SK-N-SH (cell line): ENCODE data around the gene CENPQ. TPM values are rescaled to one million over a fixed set of nuclear protein-coding genes. Genes with fewer than 3 reads are reported as not detected.

Source experiments
- CTCF ChIA-PET: fragments of 300-600, 350-600 bp; formaldehyde crosslinking; extraction: SDS; loops from one replicate; lab custom pipeline; 2021; lab: Yijun Ruan, JAX
- POLR2A ChIA-PET: fragments of 350-600 bp; sonication (Branson Sonifier 250); formaldehyde crosslinking; extraction: SDS; loops from one replicate; lab custom pipeline; 2020; ENCODE audit warnings: antibody characterized with exemption, inconsistent platforms; lab: Yijun Ruan, JAX
- DNase-seq: peaks from one replicate; pipeline ENCODE4 v3.0.0; 2012
- H2AFZ ChIP-seq: fragments of 200-600 bp; sonication (generic); 2 replicates; pipeline ENCODE4 v1.8.1; 2016; ENCODE audit warnings: antibody characterized with exemption, mild to moderate bottlenecking, low read depth
- H3F3A ChIP-seq: fragments of 200-600 bp; sonication (generic); replicated peaks from 2 replicates; pipeline ENCODE3; 2016; ENCODE audit warnings: antibody characterized with exemption, mild to moderate bottlenecking; ENCODE audit not compliant: insufficient read depth
- H3K27ac ChIP-seq, 2 experiments: fragments of 200-500 bp in 1 of 2; fragments of 200-600 bp in 1 of 2; sonication (Bioruptor generic) in 1 of 2; sonication (generic), shearing (Covaris generic) in 1 of 2; 2 replicates each; pipeline versions ENCODE4 v1.5.1 to v1.6.1; 2014 to 2016; ENCODE audit warnings: low read depth in 2 of 2, inconsistent platforms in 1 of 2, low read length in 1 of 2, mild to moderate bottlenecking in 1 of 2, mixed read lengths in 1 of 2
- H3K27me3 ChIP-seq: fragments of 200-600 bp; sonication (generic), shearing (Covaris generic); 2 replicates; pipeline ENCODE4 v1.6.1; 2016; ENCODE audit warnings: mixed run types; ENCODE audit not compliant: insufficient read depth
- H3K36me3 ChIP-seq, 2 experiments: fragments of 200-500 bp in 1 of 2; fragments of 200-600 bp in 1 of 2; sonication (Bioruptor generic) in 1 of 2; sonication (generic) in 1 of 2; replicated peaks in 1 of 2; 2 replicates each; pipeline versions ENCODE3 to v1.5.1; 2014 to 2016; ENCODE audit warnings: low read length in 1 of 2, mild to moderate bottlenecking in 1 of 2; ENCODE audit not compliant: insufficient read depth in 2 of 2, control insufficient read depth in 1 of 2
- H3K4me1 ChIP-seq, 2 experiments: fragments of 200-500 bp in 1 of 2; fragments of 200-600 bp in 1 of 2; sonication (Bioruptor generic) in 1 of 2; sonication (generic), shearing (Covaris generic) in 1 of 2; 2 replicates each; pipeline versions ENCODE4 v1.5.1 to v1.6.1; 2014 to 2016; ENCODE audit warnings: low read depth in 1 of 2, low read length in 1 of 2, mixed run types in 1 of 2; ENCODE audit not compliant: insufficient read depth in 2 of 2, control insufficient read depth in 1 of 2
- H3K4me2 ChIP-seq: fragments of 200-600 bp; sonication (generic), shearing (Covaris generic); 2 replicates; pipeline ENCODE4 v1.6.1; 2017; ENCODE audit warnings: mixed run types
- H3K4me3 ChIP-seq, 2 experiments: fragments of 200-500 bp in 1 of 2; fragments of 200-600 bp in 1 of 2; sonication (Bioruptor generic) in 1 of 2; sonication (generic), shearing (Covaris generic) in 1 of 2; 2 replicates each; pipeline versions ENCODE4 v1.5.1 to v1.8.1; 2014 to 2016; ENCODE audit warnings: low read depth in 2 of 2, inconsistent platforms in 1 of 2, low read length in 1 of 2, mild to moderate bottlenecking in 1 of 2, mixed read lengths in 1 of 2, moderate library complexity in 1 of 2
- H3K79me2 ChIP-seq: fragments of 200-600 bp; sonication (generic); 2 replicates; pipeline ENCODE4 v1.8.1; 2017; ENCODE audit warnings: mild to moderate bottlenecking; ENCODE audit not compliant: insufficient read depth
- H3K9ac ChIP-seq: fragments of 200-600 bp; sonication (generic); 2 replicates; pipeline ENCODE4 v1.6.1; 2017; ENCODE audit warnings: mixed run types
- H3K9me2 ChIP-seq: fragments of 200-600 bp; sonication (generic); 2 replicates; pipeline ENCODE4 v1.6.1; 2017; ENCODE audit warnings: mixed run types
- H3K9me3 ChIP-seq: fragments of 200-600 bp; sonication (generic); 2 replicates; pipeline ENCODE4 v1.6.1; 2017; ENCODE audit warnings: mixed run types, mild to moderate bottlenecking, moderate library complexity
- H4K20me1 ChIP-seq: fragments of 200-600 bp; sonication (generic); 2 replicates; pipeline ENCODE4 v1.6.1; 2017; ENCODE audit warnings: mild to moderate bottlenecking, mixed run types; ENCODE audit not compliant: insufficient read depth
- CHD2 ChIP-seq: fragments of 150-350 bp; IDR thresholded peaks from 2 replicates; pipeline ENCODE4 v1.6.1; 2018; ENCODE audit warnings: low read length; ENCODE audit not compliant: partially characterized antibody
- EP300 ChIP-seq, 2 experiments: IDR thresholded peaks; 2 replicates each; pipeline versions ENCODE4 v1.4.0 to v1.6.1; 2012; ENCODE audit warnings: borderline replicate concordance in 1 of 2, low read depth in 1 of 2, low read length in 1 of 2
- EZH2phosphoT487 ChIP-seq: fragments of 200-600 bp; sonication (generic); IDR thresholded peaks from 2 replicates; pipeline ENCODE4 v1.6.1; 2017; ENCODE audit warnings: low read depth, mixed run types, mild to moderate bottlenecking, antibody characterized with exemption, moderate library complexity, borderline replicate concordance
- FOSL2 ChIP-seq: IDR thresholded peaks from 2 replicates; pipeline ENCODE4 v1.4.0; 2012; ENCODE audit warnings: low read depth, mild to moderate bottlenecking, moderate library complexity, borderline replicate concordance
- GABPA ChIP-seq: IDR thresholded peaks from 2 replicates; pipeline ENCODE4 v1.4.0; 2012; ENCODE audit warnings: low read depth, mild to moderate bottlenecking
- MEF2A ChIP-seq: IDR thresholded peaks from 2 replicates; pipeline ENCODE4 v1.4.0; 2012; ENCODE audit warnings: low read depth, borderline replicate concordance
- MXI1 ChIP-seq: IDR thresholded peaks from 2 replicates; pipeline ENCODE4 v1.6.1; 2012; ENCODE audit warnings: mild to moderate bottlenecking, low read depth, low read length, improper control_type of control experiment
- NFIC ChIP-seq: IDR thresholded peaks from 2 replicates; pipeline ENCODE4 v1.4.0; 2012; ENCODE audit warnings: borderline replicate concordance
- NRF1 ChIP-seq: IDR thresholded peaks from 2 replicates; pipeline ENCODE4 v1.6.1; 2012; ENCODE audit warnings: low read depth, mild to moderate bottlenecking, low read length
- RAD21 ChIP-seq: IDR thresholded peaks from 2 replicates; pipeline ENCODE4 v1.6.1; 2012; ENCODE audit warnings: mild to moderate bottlenecking, low read length
- RCOR1 ChIP-seq: fragments of 150-350 bp; IDR thresholded peaks from 2 replicates; pipeline ENCODE4 v1.6.1; 2017; ENCODE audit warnings: antibody characterized with exemption, low read length
- RFX5 ChIP-seq: IDR thresholded peaks from 2 replicates; pipeline ENCODE4 v1.6.1; 2012; ENCODE audit warnings: mild to moderate bottlenecking, improper control_type of control experiment, low read length
- RXRA ChIP-seq: IDR thresholded peaks from 2 replicates; pipeline ENCODE4 v1.4.0; 2012; ENCODE audit warnings: low read depth, mild to moderate bottlenecking, borderline replicate concordance
- SMC3 ChIP-seq: IDR thresholded peaks from 2 replicates; pipeline ENCODE4 v1.6.1; 2012; ENCODE audit warnings: low read depth, low read length, improper control_type of control experiment
- TAF1 ChIP-seq: IDR thresholded peaks from 2 replicates; pipeline ENCODE4 v1.6.1; 2012; ENCODE audit warnings: low read depth, mild to moderate bottlenecking, low read length, moderate library complexity, borderline replicate concordance
- TCF12 ChIP-seq: IDR thresholded peaks from 2 replicates; pipeline ENCODE4 v1.4.0; 2012
- TEAD4 ChIP-seq: IDR thresholded peaks from 2 replicates; pipeline ENCODE4 v1.4.0; 2012; ENCODE audit warnings: mild to moderate bottlenecking, borderline replicate concordance; ENCODE audit not compliant: insufficient read depth
- YY1 ChIP-seq: IDR thresholded peaks from 2 replicates; pipeline ENCODE4 v1.4.0; 2012; ENCODE audit warnings: low read depth, mild to moderate bottlenecking
- WGBS: methylation state at CpG from one replicate; pipeline ENCODE4 v1.1.6; 2017; ENCODE audit warnings: low lambda C conversion rate; 5-methylcytosine and 5-hydroxymethylcytosine counted together
- polyA plus RNA-seq, 3 experiments: library from polyadenylated mRNA; depleted of rRNA; stranded (reverse); fragments of >200 nt; gene quantifications; 2 replicates each; pipeline ENCODE4 v1.2.3, GENCODE V29; 2012
- TF ChIP-seq, protein P1 (sequence below): IDR thresholded peaks from 2 replicates; pipeline ENCODE4 v1.4.0; 2012; ENCODE audit warnings: low read depth
- TF ChIP-seq, protein P2 (sequence below): IDR thresholded peaks from 2 replicates; pipeline ENCODE4 v1.4.0; 2012; ENCODE audit warnings: low read depth, borderline replicate concordance
- TF ChIP-seq, protein P3 (sequence below): IDR thresholded peaks from 2 replicates; pipeline ENCODE4; 2012
- TF ChIP-seq, protein P4 (sequence below): fragments of 150-350 bp; IDR thresholded peaks from 2 replicates; pipeline ENCODE4 v1.6.1; 2016; ENCODE audit warnings: mild to moderate bottlenecking, low read depth, low read length
- TF ChIP-seq, protein P5 (sequence below): IDR thresholded peaks from 2 replicates; pipeline ENCODE4 v1.6.1; 2012; ENCODE audit warnings: mild to moderate bottlenecking, low read depth, low read length, moderate library complexity

CENPQ gene
- polyA plus RNA-seq, 1 of the 3 experiments (the other 2 are of a cell fraction) = 2.5 TPM

DNA sequence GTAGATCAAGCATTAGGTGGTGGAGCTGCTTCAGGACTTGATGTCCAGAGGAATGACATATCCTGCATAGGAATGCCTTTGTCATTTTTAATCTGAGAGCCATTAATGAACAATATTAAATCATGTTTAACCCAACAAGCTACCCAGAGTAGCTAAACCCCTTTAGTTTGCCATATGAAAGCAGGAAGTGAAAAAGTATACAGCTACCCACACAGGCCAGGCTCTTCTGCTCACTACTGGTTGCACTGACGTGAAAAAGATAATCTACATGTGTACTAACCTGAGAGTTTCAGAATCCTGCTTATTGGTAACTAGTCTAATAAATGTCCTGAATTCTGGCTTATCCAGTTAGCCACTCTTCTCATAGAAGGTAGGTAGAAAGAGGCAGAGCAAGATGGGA is 56.5 kb downstream of the CENPQ start (continued):
- TF ChIP-seq TCF12 (no peak), NFIC (no peak), SMC3 (no peak), CHD2 (no peak), TAF1 (no peak), YY1 (no peak)
- TF ChIP-seq, protein P1, sequence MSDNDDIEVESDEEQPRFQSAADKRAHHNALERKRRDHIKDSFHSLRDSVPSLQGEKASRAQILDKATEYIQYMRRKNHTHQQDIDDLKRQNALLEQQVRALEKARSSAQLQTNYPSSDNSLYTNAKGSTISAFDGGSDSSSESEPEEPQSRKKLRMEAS = no peak

DNA sequence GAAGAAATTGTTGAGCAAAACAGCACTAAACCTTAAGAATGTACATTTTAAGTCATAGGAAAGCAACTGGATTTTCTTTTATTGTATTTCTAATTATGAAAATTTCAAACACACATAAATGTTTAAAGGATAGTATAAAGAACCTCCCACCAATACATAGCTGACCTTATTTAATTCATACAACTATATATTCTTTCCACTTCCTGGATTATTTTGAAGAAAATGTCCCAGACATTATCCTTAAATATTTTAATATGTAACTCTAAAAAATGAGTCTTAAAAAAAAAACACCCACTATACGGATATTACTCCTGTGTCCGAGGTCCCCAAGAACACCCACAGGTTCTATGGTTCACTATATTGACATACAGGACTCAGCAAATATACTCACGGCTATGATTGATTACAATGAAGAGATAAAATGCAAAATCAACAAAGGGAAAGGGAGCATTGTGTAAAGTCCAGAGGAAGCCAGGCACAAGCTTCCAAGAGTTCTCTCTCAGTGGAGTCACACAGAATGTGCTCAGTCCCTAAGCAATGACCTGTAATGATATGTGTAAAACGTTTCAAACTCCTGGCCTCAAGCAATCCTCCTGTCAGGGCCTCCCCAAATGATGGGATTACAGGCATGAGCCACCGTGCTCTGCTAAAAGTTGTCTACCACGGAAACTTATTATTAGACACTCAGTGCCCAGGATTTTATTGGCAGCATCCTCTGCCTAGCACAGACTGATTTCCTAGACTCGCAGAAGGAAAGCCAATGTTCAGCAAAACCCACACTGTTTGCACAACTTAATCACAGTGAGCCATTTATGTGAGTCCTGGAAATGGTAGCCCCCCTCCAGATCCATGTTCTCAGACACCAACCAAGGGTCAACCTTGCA is 59.8 kb downstream of the CENPQ start:
- TF ChIP-seq, protein P2, sequence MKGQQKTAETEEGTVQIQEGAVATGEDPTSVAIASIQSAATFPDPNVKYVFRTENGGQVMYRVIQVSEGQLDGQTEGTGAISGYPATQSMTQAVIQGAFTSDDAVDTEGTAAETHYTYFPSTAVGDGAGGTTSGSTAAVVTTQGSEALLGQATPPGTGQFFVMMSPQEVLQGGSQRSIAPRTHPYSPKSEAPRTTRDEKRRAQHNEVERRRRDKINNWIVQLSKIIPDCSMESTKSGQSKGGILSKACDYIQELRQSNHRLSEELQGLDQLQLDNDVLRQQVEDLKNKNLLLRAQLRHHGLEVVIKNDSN = no peak
- no peak for TF ChIP-seq MEF2A
- no peak for TF ChIP-seq EZH2phosphoT487
- no peak for TF ChIP-seq TEAD4
- no peak for TF ChIP-seq GABPA
- TF ChIP-seq, protein P3, sequence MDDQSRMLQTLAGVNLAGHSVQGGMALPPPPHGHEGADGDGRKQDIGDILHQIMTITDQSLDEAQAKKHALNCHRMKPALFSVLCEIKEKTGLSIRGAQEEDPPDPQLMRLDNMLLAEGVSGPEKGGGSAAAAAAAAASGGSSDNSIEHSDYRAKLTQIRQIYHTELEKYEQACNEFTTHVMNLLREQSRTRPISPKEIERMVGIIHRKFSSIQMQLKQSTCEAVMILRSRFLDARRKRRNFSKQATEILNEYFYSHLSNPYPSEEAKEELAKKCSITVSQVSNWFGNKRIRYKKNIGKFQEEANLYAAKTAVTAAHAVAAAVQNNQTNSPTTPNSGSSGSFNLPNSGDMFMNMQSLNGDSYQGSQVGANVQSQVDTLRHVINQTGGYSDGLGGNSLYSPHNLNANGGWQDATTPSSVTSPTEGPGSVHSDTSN = no peak
- TF ChIP-seq RFX5 = no peak
- TF ChIP-seq, protein P1 = no peak
- no peak for TF ChIP-seq RCOR1
- TF ChIP-seq TCF12 = no peak
- no peak for TF ChIP-seq RAD21
- TF ChIP-seq RXRA = no peak
- TF ChIP-seq MXI1 = no peak
- no peak for TF ChIP-seq FOSL2
- no peak for TF ChIP-seq TAF1
- TF ChIP-seq, protein P4, sequence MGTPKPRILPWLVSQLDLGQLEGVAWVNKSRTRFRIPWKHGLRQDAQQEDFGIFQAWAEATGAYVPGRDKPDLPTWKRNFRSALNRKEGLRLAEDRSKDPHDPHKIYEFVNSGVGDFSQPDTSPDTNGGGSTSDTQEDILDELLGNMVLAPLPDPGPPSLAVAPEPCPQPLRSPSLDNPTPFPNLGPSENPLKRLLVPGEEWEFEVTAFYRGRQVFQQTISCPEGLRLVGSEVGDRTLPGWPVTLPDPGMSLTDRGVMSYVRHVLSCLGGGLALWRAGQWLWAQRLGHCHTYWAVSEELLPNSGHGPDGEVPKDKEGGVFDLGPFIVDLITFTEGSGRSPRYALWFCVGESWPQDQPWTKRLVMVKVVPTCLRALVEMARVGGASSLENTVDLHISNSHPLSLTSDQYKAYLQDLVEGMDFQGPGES = no peak
- no peak for TF ChIP-seq SMC3
- TF ChIP-seq, protein P5, sequence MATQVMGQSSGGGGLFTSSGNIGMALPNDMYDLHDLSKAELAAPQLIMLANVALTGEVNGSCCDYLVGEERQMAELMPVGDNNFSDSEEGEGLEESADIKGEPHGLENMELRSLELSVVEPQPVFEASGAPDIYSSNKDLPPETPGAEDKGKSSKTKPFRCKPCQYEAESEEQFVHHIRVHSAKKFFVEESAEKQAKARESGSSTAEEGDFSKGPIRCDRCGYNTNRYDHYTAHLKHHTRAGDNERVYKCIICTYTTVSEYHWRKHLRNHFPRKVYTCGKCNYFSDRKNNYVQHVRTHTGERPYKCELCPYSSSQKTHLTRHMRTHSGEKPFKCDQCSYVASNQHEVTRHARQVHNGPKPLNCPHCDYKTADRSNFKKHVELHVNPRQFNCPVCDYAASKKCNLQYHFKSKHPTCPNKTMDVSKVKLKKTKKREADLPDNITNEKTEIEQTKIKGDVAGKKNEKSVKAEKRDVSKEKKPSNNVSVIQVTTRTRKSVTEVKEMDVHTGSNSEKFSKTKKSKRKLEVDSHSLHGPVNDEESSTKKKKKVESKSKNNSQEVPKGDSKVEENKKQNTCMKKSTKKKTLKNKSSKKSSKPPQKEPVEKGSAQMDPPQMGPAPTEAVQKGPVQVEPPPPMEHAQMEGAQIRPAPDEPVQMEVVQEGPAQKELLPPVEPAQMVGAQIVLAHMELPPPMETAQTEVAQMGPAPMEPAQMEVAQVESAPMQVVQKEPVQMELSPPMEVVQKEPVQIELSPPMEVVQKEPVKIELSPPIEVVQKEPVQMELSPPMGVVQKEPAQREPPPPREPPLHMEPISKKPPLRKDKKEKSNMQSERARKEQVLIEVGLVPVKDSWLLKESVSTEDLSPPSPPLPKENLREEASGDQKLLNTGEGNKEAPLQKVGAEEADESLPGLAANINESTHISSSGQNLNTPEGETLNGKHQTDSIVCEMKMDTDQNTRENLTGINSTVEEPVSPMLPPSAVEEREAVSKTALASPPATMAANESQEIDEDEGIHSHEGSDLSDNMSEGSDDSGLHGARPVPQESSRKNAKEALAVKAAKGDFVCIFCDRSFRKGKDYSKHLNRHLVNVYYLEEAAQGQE = no peak
- TF ChIP-seq NRF1 = no peak
- TF ChIP-seq EP300 (IDR thresholded peaks at IDR 0.05; ENCODE audit: borderline replicate concordance in 1 of 2, low read depth in 1 of 2, low read length in 1 of 2) = no peak
- H3K27ac ChIP-seq = no peak overlapping the region
- no peaks in the 10 kb centered on the region for H3K9me2 ChIP-seq
- ChIA-PET CTCF (interaction anchor here (1.2 kb wide), 1 partner anchor 9 kb away, joined by 6 read pairs; no protein-coding TSS in a partner anchor), POLR2A (no interaction called here)
- H3F3A ChIP-seq = no peaks in the 10 kb centered on the region
- no peaks in the 10 kb centered on the region for H3K36me3 ChIP-seq
- no peak overlapping the region for H3K9ac ChIP-seq
- H4K20me1 ChIP-seq = no peaks in the 10 kb centered on the region
- H3K4me2 ChIP-seq = no peak overlapping the region
- H3K9me3 ChIP-seq = no peaks in the 10 kb centered on the region
- no peaks in the 10 kb centered on the region for H3K4me1 ChIP-seq
- no peaks in the 10 kb centered on the region for H3K79me2 ChIP-seq
- no peak overlapping the region for H3K4me3 ChIP-seq
- peaks cover 3% of the 10 kb centered on the region; the same call in 1 of the 2 replicates for H3K27me3 ChIP-seq
- WGBS = 7% methylated on average over 7 of the region's 7 CpGs
- no peak overlapping the region for H2AFZ ChIP-seq
- no peak for DNase-seq
